Activated CD4-positive, alpha-beta T cell treated with anti-CD3 and anti-CD28 coated beads for 24 hours (primary cell): ENCODE measurements around the gene OR52E5.

Experiments used
- DNase-seq, 2 donors: peaks; one replicate each; pipeline ENCODE4 v3.0.0-alpha.2; 2020; ENCODE audit warnings: low read depth in 2 of 2

OR52E5 gene

GRCh38 chr11:5933116-5933515 lies 40.1 kb downstream of the OR52E5 start:
- no peak for DNase-seq

GRCh38 chr11:5937868-5938602 lies 45.0 kb downstream of the OR52E5 start:
- DNase-seq = no peak

GRCh38 chr11:5938603-5938965 lies 45.6 kb downstream of the OR52E5 start:
- no peak for DNase-seq

- DNase-seq = no peak
These were observed 47.7 kb downstream of the OR52E5 start for GRCh38 chr11:5940748-5941147.

- no peak for DNase-seq
These were observed 48.9 kb downstream of the OR52E5 start, which contains the start of gene OR56A3 for GRCh38 chr11:5941951-5942350. Gene OR56A3 (plus strand): TSS chr11:5942251. CDS start chr11:5947347, 5,096 bp downstream.
